ENCODE results near the gene LTA4H.
"Not testable (repeated sequence)": the region's sequence is repeated elsewhere in the genome, so short reads cannot be mapped to it uniquely, and the experiment has no call there.

LTA4H gene

GRCh38 chr12:96035283-96036236 lies at the start of gene LTA4H:
LTA4H (minus strand) TSS chr12:96035587; CDS start chr12:96035519, 68 bp downstream.
- DNase-seq (ENCODE audit: low spot score): peak; percentile 99

- no peak for DNase-seq (ENCODE audit: low spot score)
Observed at GRCh38 chr12:96084624-96085023, 49.2 kb upstream of the LTA4H start.

DNA sequence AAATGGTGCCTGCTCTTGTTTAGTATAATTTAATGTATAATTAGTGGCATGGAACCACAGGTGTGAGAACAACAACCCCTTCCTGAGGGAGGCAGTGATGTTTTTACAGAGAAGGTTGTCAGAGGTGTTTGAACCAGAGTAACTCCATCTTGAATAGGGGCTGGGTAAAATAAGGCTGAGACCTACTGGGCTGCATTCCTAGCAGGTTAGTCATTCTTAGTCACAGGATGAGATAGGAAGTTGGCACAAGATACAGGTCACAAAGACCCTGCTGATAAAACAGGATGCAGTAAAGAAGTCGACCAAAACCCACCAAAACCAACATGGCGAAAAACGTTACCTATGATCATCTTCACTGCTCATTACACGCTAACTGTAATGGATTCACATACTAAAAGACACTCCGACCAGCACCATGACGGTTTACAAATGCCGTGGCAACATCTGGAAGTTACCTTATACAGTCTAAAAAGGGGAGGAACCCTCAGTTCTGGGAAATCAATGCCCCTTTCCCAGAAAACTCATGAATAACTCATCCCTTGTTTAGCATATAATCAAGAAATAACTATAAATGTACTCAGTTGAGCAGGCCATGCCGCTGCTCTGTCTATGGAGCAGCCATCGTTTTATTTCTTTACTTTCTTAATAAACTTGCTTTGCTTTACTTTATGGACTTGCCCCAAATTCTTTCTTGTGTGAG lies 47.8 kb upstream of the LTA4H start:
- no peak for DNase-seq (ENCODE audit: low spot score)

DNA sequence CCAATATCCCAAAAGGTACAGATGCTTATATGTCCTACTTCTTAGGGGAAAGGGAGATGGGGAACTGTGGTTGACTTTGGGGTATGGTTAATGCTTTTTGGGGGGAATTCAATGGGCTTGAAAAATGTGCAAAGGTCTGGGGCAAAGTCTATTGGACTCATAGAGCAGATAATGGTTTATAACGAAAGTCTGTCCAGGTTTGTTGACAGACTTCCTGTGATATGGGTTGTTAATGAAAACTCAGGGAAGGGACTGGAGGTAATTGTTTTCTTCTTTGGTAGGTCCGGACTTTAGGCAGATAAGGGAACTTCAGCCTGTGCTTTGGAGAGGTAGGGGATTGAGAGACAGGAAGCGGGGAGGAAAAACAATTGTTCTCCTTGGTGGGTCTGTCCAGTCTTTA lies 46.2 kb upstream of the LTA4H start:
- DNase-seq (ENCODE audit: low spot score): no peak

- DNase-seq (ENCODE audit: low spot score): no peak
Observed at GRCh38 chr12:96078231-96079135, 43.1 kb upstream of the LTA4H start.

- no peak for DNase-seq (ENCODE audit: low spot score)
Observed at GRCh38 chr12:96077081-96077480, 41.7 kb upstream of the LTA4H start.

DNA sequence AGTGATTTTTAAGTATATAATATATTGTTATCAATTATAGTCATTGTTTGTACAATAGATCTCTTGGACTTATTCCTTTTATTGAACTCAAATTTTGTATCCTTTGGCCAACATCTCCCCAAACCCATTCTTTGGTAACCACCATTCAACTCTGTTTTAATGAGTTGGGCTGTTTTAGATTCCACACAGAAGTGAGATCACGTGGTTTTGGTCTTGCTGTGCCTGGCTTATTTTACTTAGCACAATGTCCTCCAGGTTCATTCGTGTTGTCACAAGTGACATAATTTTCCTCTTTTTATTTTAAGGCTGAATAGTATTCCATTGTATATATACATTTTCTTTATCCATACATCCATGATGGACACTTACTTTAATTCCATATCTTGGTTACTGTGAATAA lies 40.2 kb upstream of the LTA4H start:
- no peak for DNase-seq (ENCODE audit: low spot score)

DNA sequence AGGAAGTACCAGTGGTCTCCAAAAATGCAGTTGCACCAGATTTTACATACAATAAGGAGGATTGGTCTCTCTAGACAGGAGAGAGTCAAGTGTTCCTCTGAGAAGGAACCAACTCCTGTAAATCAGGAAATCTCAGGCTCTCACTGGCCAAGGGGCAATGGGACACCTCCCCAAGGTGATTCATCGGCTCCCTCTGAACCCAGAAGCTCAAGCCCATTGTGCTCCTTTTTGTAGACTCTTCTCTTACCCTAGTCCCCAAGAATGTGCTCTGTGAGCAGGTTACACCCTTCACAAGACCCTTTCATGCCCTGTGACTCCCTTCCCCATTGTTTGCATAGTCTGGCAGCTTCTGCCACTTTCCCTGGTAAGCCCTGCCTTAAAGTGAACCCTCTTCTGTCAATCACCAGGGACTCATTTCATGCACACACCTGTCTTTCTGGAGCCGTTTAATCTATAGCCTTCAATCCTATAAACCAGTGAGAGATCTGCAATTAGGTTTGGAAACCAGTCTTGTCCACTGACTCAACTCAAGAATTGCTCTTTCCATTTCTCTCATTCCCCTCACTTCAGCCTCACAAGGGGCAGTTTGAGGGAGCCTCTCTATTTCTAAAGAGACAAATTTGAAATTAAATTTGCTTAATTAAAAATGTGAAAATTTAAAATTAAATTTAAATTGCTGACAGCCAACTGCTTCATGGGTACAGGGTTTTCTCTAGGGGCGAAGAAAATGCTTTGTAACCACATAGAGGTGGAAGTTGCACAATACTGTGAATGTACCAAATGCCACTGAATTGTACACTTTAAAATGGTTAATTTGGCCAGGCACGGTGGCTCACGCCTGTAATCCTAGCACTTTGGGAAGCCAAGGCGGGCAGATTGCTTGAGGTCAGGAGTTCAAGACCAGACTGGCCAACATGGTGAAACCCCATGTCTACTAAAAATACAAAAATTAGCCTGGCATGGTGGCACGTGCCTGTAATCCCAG lies 38.3 kb upstream of the LTA4H start:
- DNase-seq (ENCODE audit: low spot score): no peak

GRCh38 chr12:96070670-96071279 lies 35.4 kb upstream of the LTA4H start:
- no peak for DNase-seq (ENCODE audit: low spot score)

DNA sequence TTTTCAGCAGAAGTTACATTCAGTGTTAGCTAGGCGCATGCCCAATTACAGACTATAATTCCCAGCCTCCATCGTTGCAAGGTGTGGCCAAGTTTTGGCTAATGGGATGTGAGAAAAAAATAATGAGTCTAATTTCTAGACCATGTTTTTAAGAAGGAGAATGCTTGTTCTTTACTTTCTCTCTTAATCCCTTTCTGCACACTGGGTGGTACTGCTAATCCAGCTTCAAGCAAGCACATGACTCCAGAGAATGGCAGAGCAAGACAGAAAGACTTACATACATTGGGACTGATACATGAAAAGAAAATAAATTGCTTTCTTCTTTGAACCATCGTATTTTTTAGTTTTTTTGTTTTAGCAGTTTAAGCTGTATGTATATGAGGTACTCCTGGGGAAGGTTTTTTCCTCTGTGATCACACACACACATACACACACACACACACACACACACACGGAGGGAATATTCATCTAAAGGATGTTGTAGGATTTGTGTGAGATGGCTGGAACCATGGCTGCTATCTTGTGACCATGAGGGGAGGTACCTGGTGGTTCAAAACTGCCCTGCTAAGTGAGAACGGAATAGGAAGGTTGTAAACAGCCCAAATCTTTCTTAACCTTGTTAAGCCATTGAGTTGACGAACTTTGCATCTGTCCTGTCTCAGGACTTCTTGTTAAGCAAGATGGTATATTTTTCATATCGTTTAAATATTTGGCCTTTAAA lies 34.3 kb upstream of the LTA4H start:
- no peak for DNase-seq (ENCODE audit: low spot score)

DNA sequence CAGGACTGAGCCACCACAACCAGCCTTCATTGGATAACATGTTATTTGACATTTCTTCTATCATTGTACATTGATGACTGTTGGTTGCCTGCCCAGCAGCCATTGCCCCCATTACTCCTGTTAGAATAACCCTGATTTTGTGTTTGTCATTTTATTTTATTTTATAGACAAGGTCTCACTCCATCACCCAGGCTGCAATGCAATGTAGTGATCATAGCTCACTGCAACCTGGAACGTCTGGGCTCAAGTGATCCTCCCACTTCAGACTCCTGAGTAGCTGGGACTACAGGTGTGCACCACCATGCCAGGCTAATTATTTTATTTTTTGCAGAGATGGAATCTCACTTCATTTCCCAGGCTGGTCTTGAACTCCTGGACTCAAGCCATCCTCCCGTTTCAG lies 33.2 kb upstream of the LTA4H start:
- DNase-seq (ENCODE audit: low spot score): no peak

DNA sequence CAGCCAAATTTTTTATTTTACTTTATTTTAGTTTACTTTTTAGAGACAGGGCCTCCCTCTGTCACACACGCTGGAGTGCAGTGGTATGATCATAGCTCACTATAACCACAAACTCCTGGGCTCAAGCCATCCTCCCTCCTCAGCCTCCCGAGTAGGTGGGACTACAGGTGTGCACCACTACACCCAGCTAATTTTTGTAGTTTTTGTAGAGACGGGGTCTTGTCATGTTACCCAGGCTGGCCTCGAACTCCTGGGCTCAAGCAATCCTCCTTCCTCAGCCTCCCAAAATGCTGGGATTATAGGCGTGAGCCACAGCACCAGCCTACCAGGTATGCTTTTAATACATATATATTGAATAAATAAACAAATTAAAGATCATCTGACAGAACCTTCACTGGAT lies 32.7 kb upstream of the LTA4H start:
- no peak for DNase-seq (ENCODE audit: low spot score)

GRCh38 chr12:96065776-96066175 lies 30.4 kb upstream of the LTA4H start:
- not testable (repeated sequence) for DNase-seq (ENCODE audit: low spot score)

DNA sequence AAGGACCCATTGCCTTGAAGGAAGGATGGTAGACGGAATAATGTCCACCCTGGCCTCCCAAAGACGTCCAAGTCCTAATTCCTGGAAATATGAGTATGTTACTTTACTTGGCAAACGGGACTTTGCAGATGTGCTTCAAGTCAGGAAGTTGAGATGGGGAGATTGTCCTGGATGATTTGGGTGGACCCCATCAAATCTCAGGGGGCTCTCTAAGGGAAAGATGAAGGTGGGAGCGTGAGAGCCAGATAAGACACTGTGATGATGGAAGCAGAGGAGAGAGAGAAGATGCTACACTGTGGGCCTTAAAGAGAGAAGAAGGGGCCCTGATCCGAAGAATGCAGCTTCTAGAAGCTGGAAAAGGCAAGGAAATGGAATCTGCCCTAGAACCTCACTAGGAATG lies 29.6 kb upstream of the LTA4H start:
- no peak for DNase-seq (ENCODE audit: low spot score)

DNA sequence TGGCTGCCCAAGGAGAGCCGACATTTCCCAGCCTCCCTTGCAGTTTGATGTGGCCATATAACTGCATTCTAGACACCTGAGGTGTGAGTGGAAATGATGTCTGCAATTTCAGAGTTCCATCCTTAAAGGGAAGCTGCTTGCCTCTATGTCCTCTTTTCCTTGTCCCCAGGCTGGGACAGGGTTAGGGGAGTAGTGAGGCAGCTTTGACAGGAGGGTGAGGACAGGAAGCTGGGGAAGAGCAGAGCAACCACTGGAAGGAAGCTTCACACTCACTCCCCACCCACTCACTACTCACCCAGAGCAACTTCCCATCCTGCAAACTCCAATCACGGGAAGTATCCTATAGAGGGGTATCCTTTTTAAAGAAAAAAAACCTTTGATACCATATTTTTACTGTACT lies 28.9 kb upstream of the LTA4H start:
- DNase-seq (ENCODE audit: low spot score): no peak

DNA sequence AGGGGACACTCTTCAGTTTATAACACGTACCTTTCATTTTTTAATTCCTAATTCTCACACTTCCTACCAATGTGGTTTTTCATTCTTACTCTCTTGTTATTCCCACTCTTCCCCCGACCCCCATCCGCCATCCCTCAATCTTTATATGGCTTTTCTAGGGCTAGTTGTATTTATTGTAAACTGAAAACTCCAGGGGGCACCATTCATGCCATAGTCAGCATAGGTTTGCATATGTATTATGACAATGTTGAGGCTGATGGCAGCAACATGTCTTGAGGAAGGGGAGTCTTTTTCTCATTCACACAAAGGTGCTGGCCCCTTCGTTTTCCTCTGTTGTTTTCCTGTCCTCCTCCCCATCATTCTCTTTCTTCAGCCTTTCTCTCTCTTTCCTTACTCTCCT lies 27.7 kb upstream of the LTA4H start:
- no peak for DNase-seq (ENCODE audit: low spot score)

GRCh38 chr12:96061864-96062453 lies 26.6 kb upstream of the LTA4H start:
- peak; percentile 84 for DNase-seq (ENCODE audit: low spot score)

- DNase-seq (ENCODE audit: low spot score): no peak
Observed at GRCh38 chr12:96061323-96061722, 25.9 kb upstream of the LTA4H start.

DNA sequence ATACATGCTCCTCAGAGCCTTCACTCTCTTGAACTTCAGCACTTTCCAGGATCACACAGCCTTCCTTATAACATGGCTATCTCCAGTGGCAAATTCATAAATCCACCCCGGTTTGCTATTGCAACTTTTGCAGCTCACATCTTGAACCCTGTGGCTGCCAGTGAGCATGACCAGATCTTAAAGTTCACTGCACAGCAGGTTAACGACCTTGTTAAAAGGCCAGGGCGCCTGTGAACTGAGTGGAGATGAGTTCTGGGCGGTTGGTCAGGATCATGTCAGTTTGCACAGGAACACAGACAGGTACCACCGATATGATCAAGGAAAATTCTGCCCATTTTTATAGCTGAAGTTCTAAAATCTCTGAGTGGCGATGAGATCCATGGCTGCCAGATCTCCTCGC lies 24.7 kb upstream of the LTA4H start:
- DNase-seq (ENCODE audit: low spot score): no peak

Data from RKO (cell line).